ENCODE results near the gene ADCYAP1R1.

- TF ChIP-seq POLR2A (IDR thresholded peaks at IDR 0.05) (no peak), CTCF (IDR thresholded peaks at IDR 0.05) (no peak), EP300 (IDR thresholded peaks at IDR 0.05; ENCODE audit: low read depth) (no peak), POLR2AphosphoS5 (IDR thresholded peaks at IDR 0.05) (no peak)
Measured at GRCh38 chr7:31043051-31043471, 9.0 kb upstream of the ADCYAP1R1 start.
